IMR-90 (cell line): ENCODE results near the gene ACTRT2. TPM values are rescaled to one million over a fixed set of nuclear protein-coding genes. Genes with fewer than 3 reads are reported as not detected.

ENCODE experiments used
- ATAC-seq: fragments of 200-7000 bp; cut with Tn5 transposase; 2 replicates; pipeline ENCODE4 v1.9.1; 2020; ENCODE audit warnings: low read depth, mild to moderate bottlenecking, moderate library complexity
- BruUV-seq: library from RNA; stranded (reverse); fragments of 400-500 nt; replicated peaks from 2 replicates; lab custom pipeline; 2021; lab: Mats Ljungman, UMichigan
- CTCF ChIA-PET: fragments of 300-600 bp; formaldehyde crosslinking; extraction: SDS; loops from one replicate; lab custom pipeline; 2021; ENCODE audit warnings: antibody characterized with exemption; lab: Yijun Ruan, JAX
- POLR2A ChIA-PET: fragments of 300-600 bp; sonication (Branson Sonifier 250); formaldehyde crosslinking; loops from one replicate; lab custom pipeline; 2022; ENCODE audit warnings: antibody characterized with exemption; ENCODE audit not compliant: unreplicated experiment; lab: Charles Lee
- DNase-seq: peaks from one replicate; pipeline ENCODE4 v3.0.0; 2013
- H2AFZ ChIP-seq: replicated peaks from 2 replicates; pipeline ENCODE3; 2013; ENCODE audit warnings: low read length, mild to moderate bottlenecking; ENCODE audit not compliant: poor library complexity
- H2AK5ac ChIP-seq: 2 replicates; pipeline ENCODE4 v1.6.1; 2013; ENCODE audit warnings: low read depth, low read length, inconsistent platforms
- H2AK9ac ChIP-seq: replicated peaks from 2 replicates; pipeline ENCODE3; 2013; ENCODE audit warnings: mild to moderate bottlenecking, low read depth, low read length, moderate library complexity; ENCODE audit not compliant: poor library complexity
- H2BK120ac ChIP-seq: 2 replicates; pipeline ENCODE4 v1.6.1; 2013; ENCODE audit warnings: low read depth, low read length, inconsistent platforms
- H2BK15ac ChIP-seq: 3 replicates; pipeline ENCODE4 v1.6.1; 2013; ENCODE audit warnings: low read depth, low read length, inconsistent platforms
- H2BK20ac ChIP-seq: 2 replicates; pipeline ENCODE4 v1.6.1; 2013; ENCODE audit warnings: low read depth, mild to moderate bottlenecking, inconsistent platforms, low read length, moderate library complexity
- H2BK5ac ChIP-seq: 2 replicates; pipeline ENCODE4 v1.6.1; 2013; ENCODE audit warnings: mild to moderate bottlenecking, low read depth, low read length, inconsistent platforms; ENCODE audit not compliant: poor library complexity, severe bottlenecking
- H3K14ac ChIP-seq: replicated peaks from 2 replicates; pipeline ENCODE4 v1.6.1; 2013; ENCODE audit warnings: low read depth, low read length, inconsistent platforms
- H3K18ac ChIP-seq: 2 replicates; pipeline ENCODE4 v1.6.1; 2013; ENCODE audit warnings: low read depth, low read length, control low read depth
- H3K23ac ChIP-seq: 2 replicates; pipeline ENCODE4 v1.6.1; 2013; ENCODE audit warnings: low read depth, low read length, inconsistent platforms
- H3K27ac ChIP-seq: 2 replicates; pipeline ENCODE4 v1.5.1; 2013; ENCODE audit warnings: mild to moderate bottlenecking, control low read depth, low read length; ENCODE audit not compliant: insufficient read depth
- H3K27me3 ChIP-seq: 2 replicates; pipeline ENCODE4 v1.6.1; 2013; ENCODE audit warnings: low read length; ENCODE audit not compliant: control insufficient read depth, insufficient read depth
- H3K36me3 ChIP-seq: 2 replicates; pipeline ENCODE4 v1.6.1; 2013; ENCODE audit warnings: low read length, mixed read lengths; ENCODE audit not compliant: control insufficient read depth, insufficient read depth
- H3K4ac ChIP-seq: 2 replicates; pipeline ENCODE4 v1.6.1; 2013; ENCODE audit warnings: low read depth, low read length, inconsistent platforms
- H3K4me1 ChIP-seq: 2 replicates; pipeline ENCODE4 v1.6.1; 2013; ENCODE audit warnings: low read length, mixed read lengths; ENCODE audit not compliant: control insufficient read depth, insufficient read depth
- H3K4me2 ChIP-seq: 2 replicates; pipeline ENCODE4 v1.6.1; 2013; ENCODE audit warnings: low read depth, mild to moderate bottlenecking, control low read depth, low read length, moderate library complexity
- H3K4me3 ChIP-seq: 2 replicates; pipeline ENCODE4 v1.5.1; 2013; ENCODE audit warnings: low read depth, mild to moderate bottlenecking, control low read depth, low read length, moderate library complexity; ENCODE audit not compliant: insufficient read depth
- H3K56ac ChIP-seq: 2 replicates; pipeline ENCODE4 v1.6.1; 2013; ENCODE audit warnings: low read length, inconsistent platforms; ENCODE audit not compliant: insufficient read depth; ENCODE audit errors: extremely low read depth
- H3K79me1 ChIP-seq, 2 experiments: 2 replicates each; pipeline ENCODE4 v1.6.1; 2013; ENCODE audit warnings: low read length in 2 of 2, inconsistent platforms in 1 of 2, low read depth in 1 of 2
- H3K9ac ChIP-seq: 2 replicates; pipeline ENCODE4 v1.6.1; 2013; ENCODE audit warnings: low read depth, low read length, control low read depth
- H3K9me1 ChIP-seq: 2 replicates; pipeline ENCODE4 v1.6.1; 2013; ENCODE audit warnings: low read length, inconsistent platforms; ENCODE audit not compliant: insufficient read depth
- H3K9me3 ChIP-seq: 2 replicates; pipeline ENCODE4 v1.6.1; 2013; ENCODE audit warnings: low read length; ENCODE audit not compliant: control insufficient read depth, insufficient read depth
- H4K20me1 ChIP-seq: 2 replicates; pipeline ENCODE4 v1.6.1; 2013; ENCODE audit warnings: low read length, inconsistent platforms; ENCODE audit not compliant: insufficient read depth
- H4K5ac ChIP-seq: 2 replicates; pipeline ENCODE4 v1.6.1; 2013; ENCODE audit warnings: mild to moderate bottlenecking, low read depth, low read length, control low read depth
- H4K8ac ChIP-seq, 2 experiments: 2 replicates each; pipeline ENCODE4 v1.6.1; 2013; ENCODE audit warnings: low read depth in 2 of 2, low read length in 2 of 2, control low read depth in 1 of 2, inconsistent platforms in 1 of 2
- H4K91ac ChIP-seq: 2 replicates; pipeline ENCODE4 v1.6.1; 2013; ENCODE audit warnings: low read depth, low read length, inconsistent platforms; ENCODE audit not compliant: insufficient read depth
- BHLHE40 ChIP-seq: fragments of 150-350 bp; IDR thresholded peaks from 2 replicates; pipeline ENCODE4 v1.6.1; 2016; ENCODE audit warnings: mild to moderate bottlenecking, low read depth, low read length
- CEBPB ChIP-seq: IDR thresholded peaks from 2 replicates; pipeline ENCODE4 v1.6.1; 2012; ENCODE audit warnings: low read depth, low read length, improper control_type of control experiment
- CHD1 ChIP-seq: IDR thresholded peaks from 2 replicates; pipeline ENCODE4 v1.6.1; 2012; ENCODE audit warnings: low read depth, low read length, improper control_type of control experiment
- CTCF ChIP-seq: conservative IDR thresholded peaks from 2 replicates; pipeline ENCODE4 v1.5.1; 2012; ENCODE audit warnings: mild to moderate bottlenecking, low read depth, low read length, improper control_type of control experiment
- ELK1 ChIP-seq: fragments of 150-350 bp; IDR thresholded peaks from 2 replicates; pipeline ENCODE4 v1.6.1; 2016; ENCODE audit warnings: low read depth, mild to moderate bottlenecking, low read length, moderate library complexity, borderline replicate concordance
- FOS ChIP-seq: fragments of 150-350 bp; IDR thresholded peaks from 2 replicates; pipeline ENCODE4 v1.6.1; 2016; ENCODE audit warnings: low read depth, low read length
- MAFK ChIP-seq: IDR thresholded peaks from 2 replicates; pipeline ENCODE4 v1.6.1; 2012; ENCODE audit warnings: low read depth, low read length, improper control_type of control experiment
- MAZ ChIP-seq: IDR thresholded peaks from 2 replicates; pipeline ENCODE4 v1.6.1; 2012; ENCODE audit warnings: low read depth, mild to moderate bottlenecking, low read length, improper control_type of control experiment, moderate library complexity, borderline replicate concordance
- MXI1 ChIP-seq: IDR thresholded peaks from 2 replicates; pipeline ENCODE4 v1.6.1; 2012; ENCODE audit warnings: low read depth, mild to moderate bottlenecking, low read length, moderate library complexity, borderline replicate concordance
- NFE2L2 ChIP-seq: fragments of 150-350 bp; IDR thresholded peaks from 2 replicates; pipeline ENCODE4 v1.6.1; 2016; ENCODE audit warnings: low read depth, mild to moderate bottlenecking, low read length
- POLR2A ChIP-seq: IDR thresholded peaks from 2 replicates; pipeline ENCODE4 v1.6.1; 2012; ENCODE audit warnings: mild to moderate bottlenecking, low read depth, low read length
- RAD21 ChIP-seq: IDR thresholded peaks from 2 replicates; pipeline ENCODE4 v1.6.1; 2012; ENCODE audit warnings: low read length, improper control_type of control experiment
- RCOR1 ChIP-seq: IDR thresholded peaks from 2 replicates; pipeline ENCODE4 v1.6.1; 2012; ENCODE audit warnings: mild to moderate bottlenecking, low read length, improper control_type of control experiment; ENCODE audit not compliant: insufficient replicate concordance
- RFX5 ChIP-seq: IDR thresholded peaks from 2 replicates; pipeline ENCODE4 v1.8.0; 2012; ENCODE audit warnings: low read depth, mild to moderate bottlenecking, low read length, moderate library complexity
- SMC3 ChIP-seq: fragments of 150-350 bp; IDR thresholded peaks from 2 replicates; pipeline ENCODE4 v1.6.1; 2016; ENCODE audit warnings: low read depth, mild to moderate bottlenecking, antibody characterized with exemption, low read length, moderate library complexity
- USF2 ChIP-seq: fragments of 150-350 bp; IDR thresholded peaks from 2 replicates; pipeline ENCODE4 v1.6.1; 2017; ENCODE audit warnings: mild to moderate bottlenecking, antibody characterized with exemption, low read length, low read depth
- WGBS, 2 experiments: methylation state at CpG; one replicate each; pipeline versions ENCODE4 v1.1.5 to v1.1.7; 2013; ENCODE audit warnings: missing lambda C conversion rate in 2 of 2; ENCODE audit not compliant: insufficient read length in 1 of 2; ENCODE audit errors: extremely low coverage in 2 of 2; 5-methylcytosine and 5-hydroxymethylcytosine counted together
- dilution Hi-C: fragments of 300-500 bp; cut with HindIII; formaldehyde crosslinking; loops from one replicate; pipeline ENCODE4 v1.14.3; 2018; ENCODE audit warnings: low sequenced_read_pairs; ENCODE audit not compliant: unreplicated experiment
- in situ Hi-C: fragments of 300-500 bp; cut with MboI; formaldehyde crosslinking; loops from 3 replicates; pipeline ENCODE4 v1.14.3; 2019; ENCODE audit warnings: low sequenced_read_pairs, inconsistent platforms, mixed read lengths
- intact Hi-C: fragments of 100-400 bp; cut with micrococcal nuclease; formaldehyde crosslinking; loops from 2 replicates; pipeline ENCODE4 v1.10.0; 2022
- polyA plus RNA-seq, 3 experiments: library from polyadenylated mRNA; depleted of rRNA; stranded (reverse); fragments of >200 nt; gene quantifications; 2 replicates each; pipeline ENCODE4 v1.2.3, GENCODE V29; 2012; ENCODE audit warnings: low replicate concordance in 1 of 3
- total RNA-seq: library from RNA; depleted of rRNA; stranded (reverse); fragments of >200 nt; gene quantifications from 2 replicates; pipeline ENCODE4 v1.2.3, GENCODE V29; 2012

The ACTRT2 gene
- total and polyA plus RNA-seq, 2 of the 4 experiments (the other 2 are of a cell fraction): not detected

- no peak for ATAC-seq
- in situ Hi-C loops: no loop called here
Measured at GRCh38 chr1:3000671-3001470, 20.4 kb upstream of the ACTRT2 start.

More at GRCh38 chr1:3000671-3001470, 20.4 kb upstream of the ACTRT2 start:
- ChIA-PET POLR2A (no interaction called here), CTCF (no interaction called here)
- Histone ChIP-seq H2BK20ac (no peak overlapping the region), H2BK15ac (no peak overlapping the region), H4K8ac (no peak overlapping the region), H2AFZ (no peak overlapping the region), H3K4ac (no peak overlapping the region), H3K4me3 (no peak overlapping the region), H2BK5ac (no peak overlapping the region), H2AK5ac (no peak overlapping the region), H4K91ac (no peak overlapping the region), H3K18ac (no peak overlapping the region), H3K9me3 (peaks cover 57% of the 10 kb centered on the region), H4K5ac (no peak overlapping the region), H3K56ac (no peak overlapping the region), H3K9me1 (no peaks in the 10 kb centered on the region), H2AK9ac (no peak overlapping the region), H3K9ac (no peak overlapping the region), H3K79me1 (no peaks in the 10 kb centered on the region), H3K4me2 (no peak overlapping the region), H3K27ac (no peak overlapping the region), H3K27me3 (no peaks in the 10 kb centered on the region), H2BK120ac (no peak overlapping the region), H3K4me1 (no peaks in the 10 kb centered on the region), H4K20me1 (no peaks in the 10 kb centered on the region), H3K36me3 (no peaks in the 10 kb centered on the region), H3K23ac (no peak overlapping the region), H3K14ac (no peak overlapping the region)
- intact Hi-C loops (no loop called here), dilution Hi-C loops (no loop called here)
- no peak for DNase-seq
- TF ChIP-seq NFE2L2: no peak
- no peak for TF ChIP-seq RCOR1
- no peak for TF ChIP-seq FOS
- TF ChIP-seq CTCF: no peak
- TF ChIP-seq MAZ: no peak
- no peak for TF ChIP-seq CEBPB
- TF ChIP-seq MXI1: no peak
- no peak for TF ChIP-seq USF2
- no peak for TF ChIP-seq CHD1
- TF ChIP-seq MAFK: no peak
- no peak for TF ChIP-seq RAD21
- no peak for TF ChIP-seq BHLHE40
- no peak for TF ChIP-seq ELK1
- TF ChIP-seq RFX5: no peak
- TF ChIP-seq SMC3: no peak
- no peak for TF ChIP-seq POLR2A
- WGBS, 2 experiments: 52% methylated on average over 10 of the region's 20 CpGs; no CpG with 5 or more reads in 1 of the 2 experiments
- BruUV-seq: no TSS peak
